Vein endothelial cell (primary cell): ENCODE results near the gene FHL2. TPM values are rescaled to one million over a fixed set of nuclear protein-coding genes. Genes with fewer than 3 reads are reported as not detected.

ENCODE experiments used
- total RNA-seq: library from RNA; depleted of rRNA; stranded (reverse); fragments of >200 nt; gene quantifications from 2 replicates; pipeline ENCODE4 v1.2.3, GENCODE V29; 2012

Gene FHL2
- 135 and 174 TPM in 2 replicates for total RNA-seq

GRCh38 chr2:105398336-105399206 is at the start of gene FHL2:
Gene FHL2, minus strand, starts transcription at chr2:105399051. Its CDS starts 12,535 bp downstream, at chr2:105386516.

GRCh38 chr2:105337122-105338019 is 61.5 kb downstream of the FHL2 start, which contains the start of gene C2orf49:
Gene C2orf49, plus strand, starts transcription at chr2:105337540. Its CDS starts 48 bp downstream, at chr2:105337588.

GRCh38 chr2:105329561-105330495 is 69.0 kb downstream of the FHL2 start, which contains the start of gene TGFBRAP1:
Gene TGFBRAP1, minus strand, starts transcription at chr2:105329735. Its CDS starts 21,434 bp downstream, at chr2:105308301.

Other genes starting within 250 kb of the FHL2 start
- not detected in 2 replicates for gene GPR45, start 157.3 kb downstream of the FHL2 start, total RNA-seq
- gene TGFBRAP1, start 69.3 kb downstream of the FHL2 start, total RNA-seq: 54.4 and 55.5 TPM in 2 replicates
- gene C2orf49, start 61.5 kb downstream of the FHL2 start, total RNA-seq: 13.4 and 14.7 TPM in 2 replicates